Fibroblast of lung (primary cell): ENCODE data around the gene PTGFR. TPM values are rescaled to one million over a fixed set of nuclear protein-coding genes. Genes with fewer than 3 reads are reported as not detected.

Source experiments
- DNase-seq, 2 donors: peaks; one replicate each; pipeline versions ENCODE4 v3.0.0 to v3.0.0-alpha.2; 2010; ENCODE audit warnings: low read depth in 2 of 2
- H2AFZ ChIP-seq: 2 replicates; pipeline ENCODE4 v1.5.1; 2012; ENCODE audit warnings: low read length, control low read depth, inconsistent platforms
- H3K27ac ChIP-seq: 2 replicates; pipeline ENCODE4 v1.5.1; 2011; ENCODE audit warnings: low read length, control low read depth; ENCODE audit not compliant: insufficient read depth
- H3K27me3 ChIP-seq: 2 replicates; pipeline ENCODE4 v1.5.1; 2011; ENCODE audit warnings: mild to moderate bottlenecking, low read length; ENCODE audit not compliant: control insufficient read depth, insufficient read depth
- H3K36me3 ChIP-seq: 2 replicates; pipeline ENCODE4 v1.5.1; 2011; ENCODE audit warnings: low read length; ENCODE audit not compliant: control insufficient read depth, insufficient read depth
- H3K4me1 ChIP-seq: 2 replicates; pipeline ENCODE4 v1.5.1; 2011; ENCODE audit warnings: low read length; ENCODE audit not compliant: control insufficient read depth, insufficient read depth; ENCODE audit errors: extremely low read depth
- H3K4me2 ChIP-seq: 2 replicates; pipeline ENCODE4 v1.5.1; 2011; ENCODE audit warnings: low read length, control low read depth; ENCODE audit not compliant: insufficient read depth; ENCODE audit errors: extremely low read depth
- H3K4me3 ChIP-seq, 4 experiments: fragments of 200-600 bp in 1 of 4; sonication (generic) in 1 of 4; replicated peaks in 1 of 4; 2 replicates each; pipeline ENCODE4 v1.5.1; 2011 to 2016; ENCODE audit warnings: low read length in 4 of 4, low read depth in 3 of 4, mild to moderate bottlenecking in 3 of 4, control low read depth in 2 of 4, inconsistent platforms in 1 of 4, mixed read lengths in 1 of 4; ENCODE audit not compliant: insufficient read depth in 1 of 4; ENCODE audit errors: control extremely low read depth in 1 of 4
- H3K79me2 ChIP-seq: 2 replicates; pipeline ENCODE4 v1.5.1; 2012; ENCODE audit warnings: mild to moderate bottlenecking, low read length, inconsistent platforms; ENCODE audit not compliant: control insufficient read depth, insufficient read depth
- H3K9ac ChIP-seq: 2 replicates; pipeline ENCODE4 v1.5.1; 2011; ENCODE audit warnings: mild to moderate bottlenecking, low read length, control low read depth; ENCODE audit not compliant: insufficient read depth
- H3K9me3 ChIP-seq: 2 replicates; pipeline ENCODE4 v1.5.1; 2012; ENCODE audit warnings: low read depth, low read length; ENCODE audit not compliant: control insufficient read depth, insufficient read depth
- H4K20me1 ChIP-seq: 2 replicates; pipeline ENCODE4 v1.5.1; 2011; ENCODE audit warnings: low read length; ENCODE audit not compliant: control insufficient read depth, insufficient read depth; ENCODE audit errors: extremely low read depth
- CTCF ChIP-seq, 2 donors: IDR thresholded peaks in 1 of 2; conservative IDR thresholded peaks in 1 of 2; 1 replicate in 1 of 2; 2 replicates in 1 of 2; pipeline ENCODE4 v1.5.1; 2011 to 2012; ENCODE audit warnings: low read length in 2 of 2, control low read depth in 1 of 2, inconsistent platforms in 1 of 2, low read depth in 1 of 2, mild to moderate bottlenecking in 1 of 2
- EZH2 ChIP-seq: IDR thresholded peaks from 2 replicates; pipeline ENCODE4 v1.5.1; 2012; ENCODE audit warnings: low read length, control low read depth, mild to moderate bottlenecking; ENCODE audit errors: missing control alignments
- polyA plus RNA-seq, 2 donors: library from polyadenylated mRNA; depleted of rRNA in 1 of 2; stranded (reverse) in 1 of 2; unstranded in 1 of 2; fragments of >200 nt; gene quantifications; 2 replicates each; pipeline ENCODE4 v1.2.1, GENCODE V29; 2011 to 2012; ENCODE audit warnings: missing spikeins in 1 of 2
- total RNA-seq: library from RNA; depleted of rRNA; stranded (reverse); fragments of >200 nt; gene quantifications from 2 replicates; pipeline ENCODE4 v1.2.1, GENCODE V29; 2014

PTGFR gene
- total and polyA plus RNA-seq, 2 donors (not counting 1 experiment from before 2014, with no cell fraction given) = 4.1 to 32.7 TPM

GRCh38 chr1:78474092-78474491 lies 16.7 kb upstream of the PTGFR start:
- Histone ChIP-seq H3K27me3 (no peaks in the 10 kb centered on the region), H3K36me3 (no peaks in the 10 kb centered on the region), H4K20me1 (no peaks in the 10 kb centered on the region), H3K9ac (no peak overlapping the region), H3K4me3 (no peak overlapping the region), H3K9me3 (no peaks in the 10 kb centered on the region), H3K4me1 (no peaks in the 10 kb centered on the region), H3K79me2 (no peaks in the 10 kb centered on the region), H2AFZ (no peak overlapping the region), H3K4me2 (no peak overlapping the region), H3K27ac (no peak overlapping the region)
- TF ChIP-seq EZH2 (no peak), CTCF (conservative IDR thresholded peaks at IDR 0.05 in 1 of 2, IDR thresholded peaks at IDR 0.05 in 1 of 2; ENCODE audit: low read depth in 1 of 2, low read length in 2 of 2) (no peak)
- no peak for DNase-seq

DNA sequence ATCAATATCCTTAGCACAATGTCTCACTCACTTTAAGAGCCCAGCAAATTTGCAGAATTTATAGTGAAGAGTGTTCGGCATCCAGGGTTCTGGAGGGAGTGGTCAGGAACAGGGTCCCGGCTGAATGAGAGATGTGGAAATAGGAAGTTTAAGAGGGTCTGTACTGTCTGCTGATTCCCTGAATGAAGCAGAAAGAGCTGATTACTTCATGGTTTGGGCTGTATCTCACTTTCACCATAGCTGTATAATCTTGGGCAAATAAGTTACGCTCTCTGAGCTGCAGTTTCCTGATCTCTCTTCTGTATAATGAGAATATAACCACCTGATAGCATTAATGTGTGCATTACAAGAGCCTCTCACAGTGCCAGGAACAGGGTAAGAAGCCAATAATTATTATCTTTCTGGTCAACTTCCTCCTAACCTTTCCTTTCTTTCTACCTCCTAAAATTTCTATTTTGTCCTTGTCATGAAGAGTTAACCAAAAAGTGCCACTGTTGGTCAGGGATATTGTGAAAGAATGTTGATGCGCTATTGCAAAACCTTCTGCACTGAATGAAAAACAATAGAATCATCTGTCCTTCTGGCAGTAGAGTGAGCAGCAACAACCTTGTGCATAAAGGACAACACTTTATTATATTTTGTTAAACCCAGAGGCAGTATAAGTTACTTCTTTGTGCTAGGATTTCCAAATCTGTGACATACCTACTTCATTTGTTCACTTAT lies 14.7 kb upstream of the PTGFR start:
- H3K4me1 ChIP-seq = no peaks in the 10 kb centered on the region
- H2AFZ ChIP-seq = no peak overlapping the region
- no peaks in the 10 kb centered on the region for H3K79me2 ChIP-seq
- no peaks in the 10 kb centered on the region for H4K20me1 ChIP-seq
- TF ChIP-seq EZH2 (no peak), CTCF (conservative IDR thresholded peaks at IDR 0.05 in 1 of 2, IDR thresholded peaks at IDR 0.05 in 1 of 2; ENCODE audit: low read depth in 1 of 2, low read length in 2 of 2) (no peak)
- no peaks in the 10 kb centered on the region for H3K9me3 ChIP-seq
- no peak overlapping the region for H3K9ac ChIP-seq
- no peak overlapping the region for H3K4me3 ChIP-seq
- no peaks in the 10 kb centered on the region for H3K36me3 ChIP-seq
- no peak overlapping the region for H3K4me2 ChIP-seq
- DNase-seq = peak in 1 of 2 donors; percentile 6
- no peak overlapping the region for H3K27ac ChIP-seq
- H3K27me3 ChIP-seq = no peaks in the 10 kb centered on the region

- H3K4me2 ChIP-seq = no peak overlapping the region
- H3K79me2 ChIP-seq = no peaks in the 10 kb centered on the region
- no peaks in the 10 kb centered on the region for H3K27me3 ChIP-seq
- H3K9ac ChIP-seq = no peak overlapping the region
- no peaks in the 10 kb centered on the region for H3K9me3 ChIP-seq
- TF ChIP-seq CTCF (conservative IDR thresholded peaks at IDR 0.05 in 1 of 2, IDR thresholded peaks at IDR 0.05 in 1 of 2; ENCODE audit: low read depth in 1 of 2, low read length in 2 of 2) (no peak), EZH2 (no peak)
- H3K4me3 ChIP-seq = no peak overlapping the region
- H2AFZ ChIP-seq = no peak overlapping the region
- H3K36me3 ChIP-seq = no peaks in the 10 kb centered on the region
- peaks cover 2% of the 10 kb centered on the region for H3K4me1 ChIP-seq
- no peak overlapping the region for H3K27ac ChIP-seq
- DNase-seq = peak; percentile 18 to 19
- H4K20me1 ChIP-seq = no peaks in the 10 kb centered on the region
Measured at GRCh38 chr1:78483903-78484302, 6.9 kb upstream of the PTGFR start.
